SK-N-SH (cell line): ENCODE measurements around the gene UST.

Experiments
- CTCF ChIP-seq: fragments of 200-600 bp; sonication (generic); IDR thresholded peaks from 2 replicates; pipeline ENCODE4 v1.6.1; 2017; ENCODE audit warnings: antibody characterized with exemption, mild to moderate bottlenecking, moderate library complexity
- EP300 ChIP-seq, 2 experiments: IDR thresholded peaks; 2 replicates each; pipeline versions ENCODE4 v1.4.0 to v1.6.1; 2012; ENCODE audit warnings: borderline replicate concordance in 1 of 2, low read depth in 1 of 2, low read length in 1 of 2
- EZH2phosphoT487 ChIP-seq: fragments of 200-600 bp; sonication (generic); IDR thresholded peaks from 2 replicates; pipeline ENCODE4 v1.6.1; 2017; ENCODE audit warnings: low read depth, mixed run types, mild to moderate bottlenecking, antibody characterized with exemption, moderate library complexity, borderline replicate concordance
- RAD21 ChIP-seq: IDR thresholded peaks from 2 replicates; pipeline ENCODE4 v1.6.1; 2012; ENCODE audit warnings: mild to moderate bottlenecking, low read length
- RFX5 ChIP-seq: IDR thresholded peaks from 2 replicates; pipeline ENCODE4 v1.6.1; 2012; ENCODE audit warnings: mild to moderate bottlenecking, improper control_type of control experiment, low read length
- SIN3A ChIP-seq: IDR thresholded peaks from 2 replicates; pipeline ENCODE4 v1.6.1; 2012; ENCODE audit warnings: low read depth, mild to moderate bottlenecking, low read length, moderate library complexity, borderline replicate concordance
- TAF1 ChIP-seq: IDR thresholded peaks from 2 replicates; pipeline ENCODE4 v1.6.1; 2012; ENCODE audit warnings: low read depth, mild to moderate bottlenecking, low read length, moderate library complexity, borderline replicate concordance
- USF2 ChIP-seq: fragments of 150-350 bp; IDR thresholded peaks from 2 replicates; pipeline ENCODE4 v1.6.1; 2017; ENCODE audit warnings: antibody characterized with exemption, low read length, low read depth, borderline replicate concordance
- YY1 ChIP-seq: IDR thresholded peaks from 2 replicates; pipeline ENCODE4 v1.4.0; 2012; ENCODE audit warnings: low read depth, mild to moderate bottlenecking

- TF ChIP-seq CTCF (no peak), EZH2phosphoT487 (no peak), USF2 (no peak), SIN3A (no peak), EP300 (IDR thresholded peaks at IDR 0.05; ENCODE audit: borderline replicate concordance in 1 of 2, low read depth in 1 of 2, low read length in 1 of 2) (no peak), TAF1 (no peak), RAD21 (no peak), RFX5 (no peak), YY1 (no peak)
These were observed 46.6 kb upstream of the UST start for GRCh38 chr6:148700047-148700715.
